ENCODE data around the gene PHKG2.

PHKG2 gene

DNA sequence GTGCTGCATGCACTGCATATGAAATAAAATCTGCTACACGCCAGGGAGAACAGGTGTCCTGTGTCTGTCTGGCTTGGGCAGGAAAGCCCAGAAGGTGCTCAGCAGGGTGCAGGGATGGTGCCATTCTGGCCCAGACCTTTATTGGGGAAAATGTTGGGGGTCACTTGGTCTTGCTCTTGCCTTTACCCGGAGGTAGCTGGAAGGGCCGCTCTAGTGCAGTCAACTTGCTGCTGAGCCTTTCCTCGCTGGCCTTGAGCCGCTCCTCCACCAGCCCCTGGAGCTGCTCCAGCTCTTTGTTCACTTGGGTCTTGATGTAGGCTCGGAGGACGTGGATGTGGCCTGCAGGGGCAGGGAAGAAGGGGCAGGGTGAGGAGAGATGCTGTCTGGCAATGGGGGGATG lies 9.1 kb downstream of the PHKG2 start:
- DNase-seq, result no peak

GRCh38 chr16:30758988-30759491 lies 10.8 kb downstream of the PHKG2 start:
- DNase-seq, result no peak

- no peak for DNase-seq
Observed at GRCh38 chr16:30760001-30760559, 11.9 kb downstream of the PHKG2 start.

DNA sequence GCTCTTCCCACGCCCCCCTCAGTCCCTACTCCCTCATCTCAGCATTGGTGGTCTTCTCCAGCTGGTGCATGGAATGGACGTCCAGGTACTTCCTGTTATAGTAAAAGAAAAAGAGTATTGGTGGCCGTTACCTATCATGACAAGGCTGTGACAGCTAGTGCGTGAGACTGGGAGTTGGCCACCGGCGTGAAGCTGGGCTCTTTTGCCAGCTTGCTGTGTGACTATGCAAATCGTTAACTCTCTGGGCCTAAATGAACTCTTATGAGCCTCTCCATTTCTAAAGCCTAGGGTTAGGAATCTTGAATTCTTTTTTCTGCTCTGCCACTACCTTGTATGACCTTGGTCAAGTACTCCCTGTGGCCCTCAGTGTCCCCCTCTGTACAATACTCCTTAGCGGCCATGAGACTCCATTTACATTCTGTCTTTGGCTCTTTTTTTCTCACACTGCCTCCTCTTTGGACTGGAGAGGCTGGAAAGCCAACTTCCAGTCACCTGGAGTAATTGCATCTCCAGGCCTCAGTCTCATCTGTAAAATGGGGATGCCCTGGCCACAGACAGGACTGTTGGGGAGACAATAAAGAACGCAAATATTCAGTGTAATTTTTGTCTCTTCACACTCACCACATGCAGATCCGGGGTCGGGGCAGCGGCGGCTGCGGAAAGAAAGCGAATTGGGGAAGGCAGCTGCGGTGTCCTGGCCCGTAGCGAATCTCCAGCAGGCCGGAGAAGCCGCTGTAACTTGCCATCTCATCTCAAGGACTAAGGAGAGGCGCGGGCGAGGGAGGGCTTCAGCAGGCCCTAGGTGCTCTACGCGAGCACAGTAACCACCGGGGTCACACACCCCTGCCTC lies 12.6 kb downstream of the PHKG2 start:
- DNase-seq, result no peak

- DNase-seq, result peak; percentile 56 to 59
Observed at GRCh38 chr16:30761427-30761927, 13.3 kb downstream of the PHKG2 start.

DNA sequence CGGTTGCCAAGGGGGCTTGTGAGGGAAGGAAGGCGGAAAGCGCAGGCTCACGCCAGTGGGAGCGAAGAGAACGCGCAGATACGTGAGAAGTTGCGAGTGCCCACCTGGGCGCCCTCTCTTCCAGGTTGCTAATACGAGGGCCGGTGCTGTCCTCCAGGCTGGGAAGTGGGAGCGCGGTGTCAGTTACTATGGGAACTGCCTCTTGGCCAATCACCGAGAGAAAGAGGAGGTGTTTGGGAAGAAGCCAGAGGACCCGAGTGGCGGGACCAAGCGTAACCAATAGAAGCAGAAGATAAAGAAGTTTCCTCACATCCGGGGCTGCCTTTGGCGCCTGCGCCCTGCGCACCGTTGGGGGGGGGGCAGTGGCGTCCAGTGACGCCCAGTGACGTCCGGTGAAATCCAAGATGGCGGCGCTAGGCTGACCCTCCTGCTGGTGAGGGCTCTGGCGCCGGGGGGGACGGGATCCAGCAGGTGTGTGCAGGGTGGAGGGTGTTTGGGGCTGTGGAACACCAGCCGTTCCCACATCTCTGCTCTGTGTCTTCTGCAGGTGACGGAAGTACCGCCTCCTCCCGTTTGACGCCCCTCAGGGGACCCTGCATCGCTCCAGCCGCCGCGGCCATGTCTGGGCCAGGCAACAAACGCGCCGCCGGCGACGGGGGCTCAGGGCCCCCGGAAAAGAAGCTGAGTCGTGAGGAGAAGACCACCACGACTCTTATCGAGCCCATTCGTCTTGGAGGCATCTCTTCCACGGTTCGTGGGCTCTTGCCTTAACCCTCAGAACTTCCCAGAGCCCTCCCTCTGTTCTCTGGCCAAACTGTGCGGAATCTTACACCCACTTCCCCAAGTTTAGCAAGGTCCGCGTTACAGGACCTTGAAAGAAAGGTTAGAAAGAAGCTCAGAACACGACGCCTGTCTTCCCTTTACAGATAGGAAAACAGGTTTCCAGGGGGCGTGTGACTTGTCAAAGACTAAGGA lies 14.0 kb downstream of the PHKG2 start, which contains the start of the genes CFAP119 and RNF40:
TSS of gene CFAP119 (minus strand) at position 135 of the 975 bp plus-strand sequence. CDS start 314 bp downstream, outside the sequence.
TSS of gene RNF40 (plus strand) at position 395 of the 975 bp plus-strand sequence. CDS start at position 619, 224 bp downstream.
- peak; percentile 91 to 92 for DNase-seq

GRCh38 chr16:30762991-30763725 lies 14.9 kb downstream of the PHKG2 start:
- DNase-seq, result no peak

DNA sequence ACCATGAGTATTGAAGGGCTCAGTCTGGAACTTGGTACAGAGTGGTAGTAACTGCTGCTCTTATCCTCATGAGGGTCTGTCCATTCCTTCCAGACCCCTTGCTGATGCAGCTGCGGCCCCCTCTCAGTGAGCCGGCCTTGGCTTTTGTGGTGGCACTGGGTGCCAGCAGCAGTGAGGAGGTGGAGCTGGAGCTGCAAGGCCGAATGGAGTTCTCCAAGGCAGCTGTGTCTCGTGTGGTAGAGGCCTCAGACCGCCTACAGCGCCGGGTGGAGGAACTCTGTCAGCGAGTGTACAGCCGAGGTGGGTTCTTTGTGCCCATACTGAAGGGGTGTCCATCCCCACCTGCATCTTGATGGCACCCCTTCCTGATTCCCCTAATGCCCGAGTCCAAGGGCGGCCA lies 15.9 kb downstream of the PHKG2 start:
- no peak for DNase-seq

DNA sequence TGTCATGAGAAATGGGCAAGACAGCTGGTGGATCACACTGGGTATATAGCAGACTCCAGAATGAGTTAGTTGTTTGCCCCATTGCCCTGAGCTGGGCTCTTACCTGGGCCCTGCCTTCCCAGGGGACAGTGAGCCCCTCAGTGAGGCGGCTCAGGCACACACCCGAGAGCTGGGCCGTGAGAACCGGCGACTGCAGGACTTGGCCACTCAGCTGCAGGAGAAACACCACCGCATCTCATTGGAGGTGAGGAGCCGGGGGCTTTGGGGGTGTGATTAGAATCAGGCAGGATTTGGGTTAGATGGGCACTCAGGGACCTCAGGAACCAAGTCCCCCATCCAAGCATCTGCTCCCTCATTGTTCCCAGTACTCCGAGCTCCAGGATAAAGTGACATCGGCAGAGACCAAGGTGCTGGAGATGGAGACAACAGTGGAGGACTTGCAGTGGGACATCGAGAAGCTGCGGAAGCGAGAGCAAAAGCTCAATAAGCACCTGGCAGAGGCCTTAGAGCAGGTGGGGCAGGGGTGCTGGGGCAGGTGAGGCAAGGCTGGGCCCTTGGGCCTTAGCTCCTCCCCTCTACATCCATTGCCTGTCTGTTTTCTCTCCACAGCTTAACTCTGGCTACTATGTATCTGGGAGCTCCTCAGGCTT lies 16.7 kb downstream of the PHKG2 start:
- no peak for DNase-seq

- DNase-seq, result no peak
Observed at GRCh38 chr16:30766206-30766932, 18.1 kb downstream of the PHKG2 start.

DNA sequence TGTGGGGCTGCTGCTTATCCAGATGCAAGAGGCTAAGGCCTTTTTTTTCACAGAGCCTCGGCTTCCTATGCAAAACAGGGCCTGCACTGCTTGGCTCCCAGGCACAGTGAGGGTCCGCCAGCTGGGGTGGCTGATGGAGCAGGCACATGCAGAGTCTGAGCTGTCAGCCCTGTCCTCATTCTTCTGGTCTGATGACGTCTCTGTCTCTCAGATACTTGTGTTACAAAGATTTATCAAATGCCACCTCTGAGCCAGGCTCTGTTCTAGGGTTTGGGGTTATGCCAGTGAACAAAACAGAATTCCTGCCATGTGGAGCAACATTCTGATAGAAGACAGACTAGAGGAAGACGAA lies 18.7 kb downstream of the PHKG2 start:
- no peak for DNase-seq

DNA sequence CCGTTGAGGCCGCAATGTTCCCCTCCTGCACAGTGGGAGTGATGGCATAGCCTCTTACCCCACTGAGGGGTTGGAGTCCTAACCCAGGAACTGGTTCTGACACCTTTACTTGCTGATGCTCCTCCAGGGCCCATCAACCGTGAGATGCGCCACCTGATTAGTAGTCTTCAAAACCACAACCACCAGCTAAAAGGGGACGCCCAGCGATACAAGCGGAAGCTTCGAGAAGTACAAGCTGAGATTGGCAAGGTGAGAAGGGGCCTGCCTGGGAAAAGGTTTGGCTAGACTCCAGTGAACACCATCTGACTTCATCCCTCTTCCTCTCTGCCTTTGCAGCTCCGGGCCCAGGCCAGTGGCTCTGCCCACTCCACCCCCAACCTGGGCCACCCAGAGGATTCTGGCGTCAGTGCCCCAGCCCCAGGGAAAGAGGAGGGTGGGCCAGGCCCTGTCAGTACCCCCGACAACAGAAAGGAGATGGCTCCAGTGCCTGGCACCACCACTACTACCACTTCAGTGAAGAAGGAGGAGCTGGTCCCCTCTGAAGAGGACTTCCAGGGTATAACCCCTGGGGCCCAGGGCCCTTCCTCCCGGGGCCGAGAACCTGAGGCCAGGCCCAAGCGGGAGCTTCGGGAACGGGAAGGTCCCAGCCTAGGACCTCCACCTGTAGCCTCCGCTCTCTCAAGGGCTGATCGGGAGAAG lies 19.7 kb downstream of the PHKG2 start:
- DNase-seq, result no peak

DNA sequence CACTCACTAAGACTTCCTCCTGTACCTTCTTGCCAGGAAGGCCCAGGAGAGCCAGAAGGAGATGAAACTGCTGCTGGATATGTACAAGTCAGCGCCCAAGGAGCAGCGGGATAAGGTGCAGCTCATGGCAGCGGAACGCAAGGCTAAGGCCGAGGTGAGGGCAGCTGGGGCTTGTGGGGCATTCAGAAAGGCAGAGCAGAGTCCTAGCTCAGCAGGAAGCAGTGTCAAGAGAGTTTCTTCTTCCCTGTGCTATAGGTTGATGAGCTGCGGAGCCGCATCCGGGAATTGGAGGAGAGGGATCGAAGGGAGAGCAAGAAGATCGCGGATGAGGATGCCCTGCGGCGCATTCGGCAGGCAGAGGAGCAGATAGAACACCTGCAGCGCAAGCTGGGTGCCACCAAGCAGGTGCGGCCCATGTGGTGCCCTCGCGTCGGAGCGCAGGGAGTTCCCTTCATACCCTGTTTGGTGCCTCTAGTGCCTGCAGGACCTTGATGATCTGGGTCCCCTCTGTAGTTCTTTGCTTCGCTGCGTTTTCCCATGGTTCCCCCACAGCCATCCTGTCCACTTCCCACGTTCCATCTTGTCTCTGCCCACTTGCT lies 20.5 kb downstream of the PHKG2 start:
- DNase-seq, result no peak

DNA sequence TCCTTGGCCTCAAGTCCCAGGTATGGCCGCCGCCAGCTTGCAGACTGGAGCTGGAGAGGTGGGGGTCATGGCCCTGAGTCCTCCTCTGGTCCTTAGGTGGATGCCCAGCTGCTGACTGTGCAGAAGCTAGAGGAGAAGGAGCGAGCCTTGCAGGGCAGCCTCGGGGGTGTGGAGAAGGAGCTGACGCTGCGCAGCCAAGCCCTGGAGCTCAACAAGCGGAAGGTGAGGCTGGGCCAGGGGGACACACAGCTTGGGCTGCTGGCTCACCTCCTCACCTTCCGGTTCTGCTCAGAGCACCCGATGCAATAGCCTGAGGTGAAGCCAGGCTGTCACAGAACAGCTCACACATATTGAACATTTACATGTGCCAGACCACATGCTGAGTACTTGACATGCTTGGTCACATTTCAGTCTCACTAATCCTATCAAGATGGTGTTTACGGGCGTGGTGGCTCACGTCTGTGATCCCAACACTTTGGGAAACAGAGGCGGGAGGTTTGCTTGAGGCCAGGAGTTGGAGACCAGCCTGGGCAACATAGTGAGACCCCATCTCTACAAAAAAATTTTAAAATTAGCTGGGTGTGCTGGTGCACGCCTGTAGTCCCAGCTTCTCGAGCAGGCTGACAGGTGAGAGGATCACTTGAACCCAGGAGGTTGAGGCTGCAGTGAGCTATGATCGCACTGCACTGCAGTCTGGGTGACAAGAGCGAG lies 21.3 kb downstream of the PHKG2 start:
- no peak for DNase-seq

- no peak for DNase-seq
Observed at GRCh38 chr16:30771726-30772125, 23.5 kb downstream of the PHKG2 start.

GRCh38 chr16:30773826-30774225 lies 25.6 kb downstream of the PHKG2 start:
- DNase-seq, result no peak

DNA sequence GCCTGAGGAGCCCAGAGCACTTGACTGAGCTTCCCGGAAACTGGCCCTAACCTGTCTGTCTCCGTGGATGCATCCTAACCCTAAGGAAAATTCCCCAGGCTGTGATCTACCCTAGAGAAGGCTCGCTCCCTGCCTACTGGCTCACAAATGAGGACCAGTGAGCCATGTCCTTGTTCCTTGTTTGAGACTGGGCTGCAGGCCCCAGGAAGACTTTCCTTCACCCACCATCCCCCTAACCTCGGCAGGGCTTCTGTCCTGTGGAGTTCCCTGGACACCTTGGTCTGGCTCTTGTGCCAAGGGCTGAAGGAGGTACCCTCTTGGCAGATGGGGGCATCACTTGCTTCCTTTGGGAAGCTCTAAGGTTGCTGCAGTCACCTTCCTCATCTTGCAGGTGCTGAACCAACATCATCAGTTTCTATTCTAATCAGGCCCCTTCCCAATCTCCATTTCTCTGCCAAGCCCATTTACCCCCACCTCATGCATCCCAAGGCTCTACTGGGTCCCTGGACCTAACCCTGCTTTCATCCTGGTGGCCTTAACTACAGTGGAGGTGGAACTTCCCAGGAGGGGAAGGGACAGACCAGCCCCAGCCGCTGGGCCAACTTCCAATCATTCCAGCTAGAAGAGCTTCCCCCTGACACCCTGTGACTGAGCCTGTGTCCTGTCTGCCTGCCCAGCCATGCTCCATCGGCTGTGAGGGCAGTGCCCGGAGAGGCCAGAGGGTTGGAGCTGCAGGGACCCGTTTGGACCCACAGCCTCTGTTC lies 26.3 kb downstream of the PHKG2 start:
- DNase-seq, result no peak

GRCh38 chr16:30775131-30775391 lies 26.8 kb downstream of the PHKG2 start:
- no peak for DNase-seq
